GM20000 (cell line): ENCODE results near the gene C9orf72.
"Not testable (repeated sequence)": the region's sequence is repeated elsewhere in the genome, so short reads cannot be mapped to it uniquely, and the experiment has no call there.

ENCODE experiments used
- DNase-seq: peaks from one replicate; pipeline ENCODE4 v3.0.0; 2012; ENCODE audit warnings: low spot score
- TF ChIP-seq, protein P1 (sequence below): IDR thresholded peaks from 2 replicates; pipeline ENCODE4 v1.5.1; 2012; ENCODE audit warnings: mild to moderate bottlenecking, control low read depth; ENCODE audit errors: extremely low read depth, missing control alignments

C9orf72 gene

DNA sequence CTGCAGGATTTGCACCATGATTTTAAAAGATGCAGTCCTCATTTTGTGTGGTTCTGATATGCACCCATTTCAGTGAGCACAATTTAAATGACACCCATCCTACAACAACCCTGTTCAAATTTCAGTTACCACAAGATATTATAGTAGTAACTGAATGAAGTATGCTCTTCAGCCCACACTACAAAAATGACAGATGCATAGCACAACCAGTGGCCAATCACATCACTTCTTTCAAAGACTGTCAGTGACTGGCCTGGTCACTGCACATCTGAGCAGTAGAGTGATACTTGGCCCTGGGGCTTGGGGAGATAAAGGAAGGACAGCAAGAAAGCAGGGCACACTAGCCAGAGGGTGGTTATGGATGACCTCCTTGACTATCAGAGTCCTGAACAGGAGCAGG is 69.0 kb downstream of the C9orf72 start:
- TF ChIP-seq, protein P1, sequence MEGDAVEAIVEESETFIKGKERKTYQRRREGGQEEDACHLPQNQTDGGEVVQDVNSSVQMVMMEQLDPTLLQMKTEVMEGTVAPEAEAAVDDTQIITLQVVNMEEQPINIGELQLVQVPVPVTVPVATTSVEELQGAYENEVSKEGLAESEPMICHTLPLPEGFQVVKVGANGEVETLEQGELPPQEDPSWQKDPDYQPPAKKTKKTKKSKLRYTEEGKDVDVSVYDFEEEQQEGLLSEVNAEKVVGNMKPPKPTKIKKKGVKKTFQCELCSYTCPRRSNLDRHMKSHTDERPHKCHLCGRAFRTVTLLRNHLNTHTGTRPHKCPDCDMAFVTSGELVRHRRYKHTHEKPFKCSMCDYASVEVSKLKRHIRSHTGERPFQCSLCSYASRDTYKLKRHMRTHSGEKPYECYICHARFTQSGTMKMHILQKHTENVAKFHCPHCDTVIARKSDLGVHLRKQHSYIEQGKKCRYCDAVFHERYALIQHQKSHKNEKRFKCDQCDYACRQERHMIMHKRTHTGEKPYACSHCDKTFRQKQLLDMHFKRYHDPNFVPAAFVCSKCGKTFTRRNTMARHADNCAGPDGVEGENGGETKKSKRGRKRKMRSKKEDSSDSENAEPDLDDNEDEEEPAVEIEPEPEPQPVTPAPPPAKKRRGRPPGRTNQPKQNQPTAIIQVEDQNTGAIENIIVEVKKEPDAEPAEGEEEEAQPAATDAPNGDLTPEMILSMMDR: no peak
- no peak for DNase-seq

DNA sequence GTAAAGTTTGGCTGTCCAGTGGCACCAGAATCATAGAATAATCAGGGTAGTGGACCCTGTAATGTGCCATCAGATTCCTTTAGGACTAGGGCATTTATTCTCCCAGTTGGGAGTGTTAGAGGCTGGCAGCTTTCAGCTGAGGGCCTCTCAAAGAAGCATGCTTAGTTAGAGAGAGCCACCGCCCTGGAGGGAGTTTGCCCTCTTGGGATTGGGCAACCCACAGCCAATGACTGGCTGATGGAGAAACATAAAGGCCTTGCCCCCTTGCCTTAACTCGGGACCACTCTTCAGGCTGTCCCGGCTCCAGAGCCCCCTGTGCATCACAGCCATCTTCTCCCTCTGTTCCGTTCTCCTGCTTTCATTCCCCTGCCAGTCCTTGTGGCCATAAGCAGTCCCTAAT is 69.7 kb downstream of the C9orf72 start:
- TF ChIP-seq, protein P1: no peak

DNA sequence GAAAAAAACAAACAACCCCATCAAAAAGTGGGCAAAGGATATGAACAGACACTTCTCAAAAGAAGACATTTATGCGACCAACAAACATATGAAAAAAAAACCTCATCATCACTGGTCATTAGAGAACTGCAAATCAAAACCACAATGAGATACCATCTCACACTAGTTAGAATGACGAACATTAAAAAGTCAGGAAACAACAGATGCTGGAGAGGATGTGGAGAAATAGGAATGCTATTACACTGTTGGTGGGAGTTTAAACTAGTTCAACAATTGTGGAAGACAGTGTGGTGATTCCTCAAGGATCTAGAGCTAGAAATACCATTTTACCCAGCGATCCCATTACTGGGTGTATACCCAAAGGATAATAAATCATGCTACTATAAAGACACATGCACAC is 72.4 kb downstream of the C9orf72 start:
- DNase-seq: not testable (repeated sequence)

More for the DNA sequence above, 69.7 kb downstream of the C9orf72 start:
- DNase-seq: no peak

DNA sequence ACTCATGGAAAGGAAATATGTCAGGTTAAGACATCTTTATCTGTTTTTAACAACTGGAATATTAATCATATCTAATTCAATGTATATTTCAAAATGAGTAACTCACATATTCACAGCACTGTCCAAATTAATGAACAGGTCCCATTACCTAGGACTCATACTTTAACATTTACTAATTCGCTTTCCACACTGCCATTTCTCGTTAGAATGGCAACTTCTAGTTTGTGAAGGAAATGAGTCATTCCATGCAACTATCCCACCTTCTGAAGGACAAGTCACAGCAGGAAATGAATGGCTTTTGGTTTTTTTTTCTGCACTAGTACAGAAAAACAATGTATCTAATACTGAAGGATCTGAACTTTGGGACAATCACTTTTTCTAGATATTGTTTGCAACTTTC is 73.8 kb downstream of the C9orf72 start:
- DNase-seq: no peak
- TF ChIP-seq, protein P1: no peak

DNA sequence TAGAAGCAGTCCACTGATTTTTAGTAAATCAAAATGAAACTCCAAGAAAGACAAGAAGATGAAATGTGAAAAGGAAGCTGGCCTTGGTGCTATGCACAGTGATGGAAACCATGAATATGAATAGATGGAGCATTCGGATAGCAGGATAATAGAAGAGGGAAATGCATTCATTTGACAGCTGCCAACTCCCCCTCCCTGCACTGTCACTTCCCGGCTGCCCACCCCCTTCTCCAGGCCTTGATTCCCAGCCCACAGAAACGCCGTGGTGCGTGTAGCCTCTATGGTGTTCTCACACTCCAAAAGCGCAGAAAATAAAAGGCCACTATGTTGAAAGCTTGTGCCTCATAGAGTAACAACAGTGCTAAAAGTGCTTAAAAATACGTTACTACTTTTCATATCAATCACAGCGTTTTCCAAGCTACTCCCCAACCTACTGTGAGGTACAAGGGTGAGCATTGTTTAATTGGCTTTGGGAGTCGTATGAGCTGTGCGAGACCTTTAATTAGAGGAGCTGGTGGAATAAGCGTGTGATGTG is 75.3 kb downstream of the C9orf72 start:
- TF ChIP-seq, protein P1: no peak
- DNase-seq: no peak
